OCI-LY3 (cell line): ENCODE data around the gene LMX1B.

ENCODE experiments used
- H2AFZ ChIP-seq: fragments of 200-600, 300-600 bp; shearing (Covaris generic); 2 replicates; pipeline ENCODE4 v1.6.0; 2014; ENCODE audit warnings: antibody characterized with exemption, low read depth, low read length
- H3K27ac ChIP-seq: fragments of 200-600, 300-600 bp; sonication (generic); 2 replicates; pipeline ENCODE4 v1.5.1; 2014; ENCODE audit warnings: mild to moderate bottlenecking, low read length, moderate library complexity, mixed read lengths
- H3K27me3 ChIP-seq: fragments of 200-600, 300-600 bp; sonication (generic); 2 replicates; pipeline ENCODE4 v1.6.1; 2014; ENCODE audit warnings: low read depth, low read length, mixed read lengths
- H3K36me3 ChIP-seq: fragments of 200-600, 300-600 bp; sonication (generic); replicated peaks from 2 replicates; pipeline ENCODE3; 2014; ENCODE audit warnings: low read depth, low read length, mixed read lengths
- H3K4me1 ChIP-seq: fragments of 300-600, 200-600 bp; sonication (generic); 2 replicates; pipeline ENCODE4 v1.6.1; 2014; ENCODE audit warnings: low read length, mixed read lengths
- H3K4me2 ChIP-seq: fragments of 200-600, 300-600 bp; sonication (generic); 2 replicates; pipeline ENCODE4 v1.6.1; 2014; ENCODE audit warnings: low read length, mixed read lengths
- H3K4me3 ChIP-seq: fragments of 300-600, 200-600 bp; sonication (generic); 2 replicates; pipeline ENCODE4 v1.5.1; 2014; ENCODE audit warnings: antibody characterized with exemption, mild to moderate bottlenecking, low read length, moderate library complexity
- H3K79me2 ChIP-seq: fragments of 300-600, 200-600 bp; shearing (Covaris generic); 2 replicates; pipeline ENCODE4 v1.6.1; 2014; ENCODE audit warnings: mild to moderate bottlenecking, low read length, mixed read lengths
- H3K9ac ChIP-seq: fragments of 300-600, 200-600 bp; shearing (Covaris generic); 2 replicates; pipeline ENCODE4 v1.6.0; 2014; ENCODE audit warnings: mild to moderate bottlenecking, low read length, moderate library complexity
- H3K9me3 ChIP-seq: fragments of 200-600, 300-600 bp; shearing (Covaris generic); 2 replicates; pipeline ENCODE4 v1.6.1; 2014; ENCODE audit warnings: low read length, mixed read lengths; ENCODE audit not compliant: insufficient read depth
- H4K20me1 ChIP-seq: fragments of 200-600, 300-600 bp; sonication (generic); 2 replicates; pipeline ENCODE4 v1.6.1; 2016; ENCODE audit warnings: low read length, mixed read lengths; ENCODE audit not compliant: insufficient read depth
- EZH2phosphoT487 ChIP-seq: fragments of 200-600 bp; shearing (Covaris generic); IDR thresholded peaks from 2 replicates; pipeline ENCODE4 v1.6.1; 2018; ENCODE audit warnings: antibody characterized with exemption, mixed run types, low read depth
- TF ChIP-seq, protein P1 (sequence below): fragments of 200-600, 300-600 bp; sonication (generic); IDR thresholded peaks from 2 replicates; pipeline ENCODE4 v1.5.1; 2014; ENCODE audit warnings: antibody characterized with exemption, low read length, low read depth

The LMX1B gene

DNA sequence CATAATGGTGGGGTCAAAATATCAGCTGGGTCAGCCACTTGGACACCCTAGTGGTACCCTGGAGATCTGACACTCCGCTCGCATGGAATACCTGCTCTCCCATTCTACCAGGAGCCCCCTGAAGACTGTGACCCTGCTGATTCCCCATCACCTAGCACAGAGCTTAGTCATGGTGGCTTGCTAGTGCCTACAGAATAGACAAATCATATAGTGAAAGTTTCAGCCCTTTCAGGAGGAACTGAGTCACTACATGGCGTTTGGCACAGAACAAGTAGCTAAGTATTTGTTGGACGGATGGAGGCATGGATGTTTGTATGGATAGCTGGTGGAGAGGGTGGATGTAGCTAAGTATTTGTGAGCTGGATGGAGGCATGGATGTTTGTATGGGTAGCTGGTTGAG lies 65.3 kb downstream of the LMX1B start:
- TF ChIP-seq, protein P1, sequence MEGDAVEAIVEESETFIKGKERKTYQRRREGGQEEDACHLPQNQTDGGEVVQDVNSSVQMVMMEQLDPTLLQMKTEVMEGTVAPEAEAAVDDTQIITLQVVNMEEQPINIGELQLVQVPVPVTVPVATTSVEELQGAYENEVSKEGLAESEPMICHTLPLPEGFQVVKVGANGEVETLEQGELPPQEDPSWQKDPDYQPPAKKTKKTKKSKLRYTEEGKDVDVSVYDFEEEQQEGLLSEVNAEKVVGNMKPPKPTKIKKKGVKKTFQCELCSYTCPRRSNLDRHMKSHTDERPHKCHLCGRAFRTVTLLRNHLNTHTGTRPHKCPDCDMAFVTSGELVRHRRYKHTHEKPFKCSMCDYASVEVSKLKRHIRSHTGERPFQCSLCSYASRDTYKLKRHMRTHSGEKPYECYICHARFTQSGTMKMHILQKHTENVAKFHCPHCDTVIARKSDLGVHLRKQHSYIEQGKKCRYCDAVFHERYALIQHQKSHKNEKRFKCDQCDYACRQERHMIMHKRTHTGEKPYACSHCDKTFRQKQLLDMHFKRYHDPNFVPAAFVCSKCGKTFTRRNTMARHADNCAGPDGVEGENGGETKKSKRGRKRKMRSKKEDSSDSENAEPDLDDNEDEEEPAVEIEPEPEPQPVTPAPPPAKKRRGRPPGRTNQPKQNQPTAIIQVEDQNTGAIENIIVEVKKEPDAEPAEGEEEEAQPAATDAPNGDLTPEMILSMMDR: no peak
- TF ChIP-seq EZH2phosphoT487: no peak

DNA sequence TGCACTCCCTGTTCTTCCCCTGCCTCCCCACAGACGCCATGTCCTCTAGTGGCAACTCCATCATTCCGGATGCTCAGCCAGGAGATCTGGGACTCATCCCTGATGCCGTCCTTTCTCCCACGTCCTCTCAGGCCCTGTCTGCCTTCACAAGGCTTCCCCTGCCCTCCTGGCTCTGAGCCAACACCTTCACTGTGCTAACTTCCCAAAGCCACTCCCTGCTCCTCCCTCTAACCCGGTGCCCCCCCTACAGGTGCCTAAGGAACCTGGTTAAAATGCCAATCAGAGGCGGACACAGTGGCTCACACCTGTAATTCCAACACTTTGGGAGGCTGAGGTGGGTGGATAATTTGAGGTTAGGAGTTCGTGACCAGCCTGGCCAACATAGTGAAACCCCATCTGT lies 67.6 kb downstream of the LMX1B start:
- H3K4me2 ChIP-seq: no peak overlapping the region
- H2AFZ ChIP-seq: no peak overlapping the region
- no peaks in the 10 kb centered on the region for H3K4me1 ChIP-seq
- H3K27ac ChIP-seq: no peak overlapping the region
- H3K27me3 ChIP-seq: peaks cover 23% of the 10 kb centered on the region
- no peaks in the 10 kb centered on the region for H3K79me2 ChIP-seq
- H3K4me3 ChIP-seq: no peak overlapping the region
- no peaks in the 10 kb centered on the region for H4K20me1 ChIP-seq
- H3K9me3 ChIP-seq: no peaks in the 10 kb centered on the region
- no peak for TF ChIP-seq EZH2phosphoT487
- TF ChIP-seq, protein P1: no peak
- H3K36me3 ChIP-seq: no peaks in the 10 kb centered on the region
- H3K9ac ChIP-seq: no peak overlapping the region

More for the DNA sequence above, 65.3 kb downstream of the LMX1B start:
- no peaks in the 10 kb centered on the region for H3K36me3 ChIP-seq
- no peak overlapping the region for H3K4me2 ChIP-seq
- no peaks in the 10 kb centered on the region for H3K9me3 ChIP-seq
- no peak overlapping the region for H3K27ac ChIP-seq
- no peaks in the 10 kb centered on the region for H4K20me1 ChIP-seq
- peaks cover 12% of the 10 kb centered on the region for H3K27me3 ChIP-seq
- H3K4me3 ChIP-seq: no peak overlapping the region
- H3K4me1 ChIP-seq: no peaks in the 10 kb centered on the region
- no peaks in the 10 kb centered on the region for H3K79me2 ChIP-seq
- H3K9ac ChIP-seq: no peak overlapping the region
- no peak overlapping the region for H2AFZ ChIP-seq

DNA sequence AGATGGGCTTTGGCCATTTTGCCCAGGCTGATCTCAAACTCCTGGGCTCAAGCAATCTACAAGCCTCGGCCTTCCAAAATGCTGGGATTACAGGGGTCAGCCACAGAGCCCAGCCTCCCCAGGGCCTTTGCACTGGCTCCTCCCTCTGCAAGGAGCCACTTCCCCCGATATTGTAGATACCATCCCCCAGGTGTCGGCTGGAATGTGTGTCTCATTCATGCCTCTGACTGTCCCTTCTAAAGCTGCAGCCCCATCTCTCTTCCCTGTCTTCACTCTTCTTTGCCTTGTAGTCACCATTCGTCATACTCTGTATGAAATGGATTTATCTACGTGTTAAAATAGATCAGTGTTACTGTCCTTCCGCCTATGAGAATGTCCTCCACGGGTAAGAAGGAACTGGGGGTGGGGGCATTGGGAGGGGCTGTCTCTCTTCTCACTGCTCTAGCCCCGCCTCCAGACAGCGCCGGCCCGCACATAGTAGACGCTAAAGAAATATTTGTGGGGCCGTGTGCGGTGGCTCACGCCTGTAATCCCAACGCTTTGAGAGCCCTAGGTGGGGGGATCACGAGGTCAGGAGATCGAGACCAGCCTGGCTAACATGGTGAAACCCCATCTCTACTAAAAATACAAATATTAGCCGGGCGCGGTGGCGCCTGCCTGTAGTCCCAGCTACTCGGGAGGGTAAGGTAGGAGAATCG lies 68.5 kb downstream of the LMX1B start:
- no peaks in the 10 kb centered on the region for H3K79me2 ChIP-seq
- peaks cover 29% of the 10 kb centered on the region for H3K27me3 ChIP-seq
- no peaks in the 10 kb centered on the region for H3K36me3 ChIP-seq
- no peak for TF ChIP-seq EZH2phosphoT487
- TF ChIP-seq, protein P1: no peak
- no peaks in the 10 kb centered on the region for H3K4me1 ChIP-seq
- H3K27ac ChIP-seq: no peak overlapping the region
- H4K20me1 ChIP-seq: no peaks in the 10 kb centered on the region
- H2AFZ ChIP-seq: no peak overlapping the region
- H3K4me2 ChIP-seq: no peak overlapping the region
- no peak overlapping the region for H3K4me3 ChIP-seq
- no peak overlapping the region for H3K9ac ChIP-seq
- no peaks in the 10 kb centered on the region for H3K9me3 ChIP-seq

DNA sequence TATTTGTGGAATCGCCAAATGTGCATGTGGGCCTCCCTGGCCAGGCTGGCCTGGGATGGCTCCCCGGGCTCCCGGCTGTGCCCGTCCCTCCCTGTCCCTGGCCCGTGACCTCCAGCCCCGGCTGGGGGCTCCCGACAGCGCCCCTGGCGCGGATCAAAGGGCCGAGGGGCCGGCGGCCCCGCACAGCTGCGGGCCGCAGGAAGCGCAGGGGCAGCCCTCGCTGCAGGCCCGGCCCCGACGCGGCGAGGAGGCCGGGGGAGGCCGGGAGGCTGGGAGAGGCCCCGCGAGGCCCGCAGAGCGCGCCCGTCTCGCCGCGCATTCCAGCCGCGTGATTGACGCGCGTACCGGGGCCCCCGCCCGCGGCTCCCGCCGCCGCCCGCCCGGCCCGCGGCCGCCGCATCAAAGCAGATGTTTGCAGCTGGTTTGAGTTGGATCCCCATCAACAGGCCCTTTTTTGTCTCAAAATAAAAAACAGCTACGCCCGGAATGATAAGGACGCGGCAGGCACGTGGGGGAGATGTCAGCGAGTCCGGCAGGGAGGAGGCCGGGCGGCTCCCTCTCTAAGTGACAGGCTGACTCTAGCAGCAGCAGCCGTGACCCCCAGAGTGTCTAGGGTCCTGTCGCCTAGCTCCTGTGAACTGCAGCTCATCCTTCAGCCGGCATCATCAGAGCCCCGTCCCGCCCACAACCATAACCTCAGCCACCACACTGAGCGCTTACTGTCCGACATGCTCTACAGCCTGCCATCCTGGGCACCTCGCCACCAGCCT lies 69.4 kb downstream of the LMX1B start:
- no peak overlapping the region for H3K4me3 ChIP-seq
- no peak for TF ChIP-seq EZH2phosphoT487
- TF ChIP-seq, protein P1: no peak
- no peaks in the 10 kb centered on the region for H3K79me2 ChIP-seq
- H3K4me1 ChIP-seq: no peaks in the 10 kb centered on the region
- H2AFZ ChIP-seq: no peak overlapping the region
- H3K36me3 ChIP-seq: no peaks in the 10 kb centered on the region
- H3K27me3 ChIP-seq: peaks cover 29% of the 10 kb centered on the region
- H3K9ac ChIP-seq: no peak overlapping the region
- H4K20me1 ChIP-seq: no peaks in the 10 kb centered on the region
- H3K4me2 ChIP-seq: no peak overlapping the region
- H3K9me3 ChIP-seq: no peaks in the 10 kb centered on the region
- H3K27ac ChIP-seq: no peak overlapping the region
